GM19351 (cell line): ENCODE measurements around the gene MORC1.

Experiments used
- ATAC-seq: cut with Tn5 transposase; IDR thresholded peaks from one replicate; pipeline ENCODE4 v1.9.1; 2021; ENCODE audit warnings: mild to moderate bottlenecking, moderate library complexity; ENCODE audit not compliant: unreplicated experiment

The MORC1 gene

DNA sequence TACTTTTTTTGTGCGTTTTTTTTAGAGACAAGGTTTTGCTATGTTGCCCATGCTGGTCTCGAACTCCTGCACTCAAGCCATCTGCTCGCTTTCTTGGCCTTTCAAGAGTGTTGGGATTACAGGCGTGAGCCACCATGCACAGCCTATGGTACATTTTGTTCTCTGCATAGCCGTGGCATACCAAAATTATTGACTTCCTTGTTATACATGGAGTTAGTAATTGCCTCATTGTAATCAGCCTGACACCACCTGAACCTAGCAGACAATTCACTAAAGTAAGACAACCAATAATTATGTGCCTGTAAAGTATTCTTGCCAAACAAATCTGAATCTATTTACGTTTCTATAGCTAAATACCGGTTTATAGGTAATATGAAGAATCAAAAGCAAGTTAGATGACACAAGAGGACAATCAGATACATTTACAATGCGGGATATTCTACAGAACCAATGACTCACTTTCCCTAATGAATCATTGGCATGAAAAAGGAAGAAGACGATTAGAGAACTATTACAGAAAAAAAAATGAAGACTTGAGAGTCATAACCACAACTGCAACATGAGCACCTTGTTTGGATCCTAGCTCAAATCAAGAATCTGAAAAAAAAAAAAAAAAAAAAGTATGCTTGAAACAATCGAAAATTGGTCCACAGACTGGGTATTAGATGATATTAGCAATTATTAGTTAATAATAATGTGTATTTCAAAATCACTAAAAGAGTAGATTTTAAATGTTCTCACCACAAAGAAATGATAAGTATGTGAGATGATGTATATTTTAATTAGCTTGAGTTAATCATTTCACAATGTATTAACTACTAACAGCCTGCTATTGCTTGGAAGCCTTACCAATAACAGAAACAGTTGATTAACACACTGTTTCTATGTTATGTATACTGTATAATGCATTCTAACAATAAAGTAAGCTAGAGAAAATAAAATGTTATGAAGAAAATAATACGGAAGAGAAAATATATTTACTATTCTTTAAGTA, 171.3 kb downstream of the MORC1 start:
- no peak for ATAC-seq

DNA sequence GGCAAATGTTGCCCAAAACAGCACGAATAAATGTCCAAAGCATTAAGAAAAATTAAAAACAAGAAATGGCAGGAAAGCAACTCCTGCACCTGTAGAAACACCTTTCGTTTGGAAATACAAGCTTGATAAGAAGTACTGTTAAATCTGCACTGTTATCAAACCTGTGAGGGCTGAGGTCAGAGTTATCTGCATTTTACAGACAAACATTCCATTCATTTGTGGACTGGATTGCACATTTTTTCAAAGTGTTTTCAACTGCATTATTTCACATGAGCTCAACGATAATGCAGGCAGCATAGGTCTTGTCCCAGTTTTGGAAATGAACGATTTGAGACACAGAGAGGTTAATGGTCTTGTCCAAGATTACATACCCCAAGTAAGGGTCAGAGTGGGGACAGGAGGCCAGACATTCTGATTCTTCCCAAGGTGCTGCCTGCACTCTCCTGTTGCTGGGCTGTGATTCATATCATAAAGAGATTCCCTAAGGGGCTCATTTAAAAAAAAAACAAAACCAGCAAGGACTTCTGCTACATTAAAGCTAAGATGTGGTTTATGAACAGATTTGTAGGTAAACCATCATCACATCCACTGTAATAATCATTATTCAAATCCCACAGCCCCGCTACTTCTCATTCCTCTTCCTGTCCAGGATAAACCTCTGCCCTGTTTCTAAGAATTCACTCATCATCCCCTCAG, 177.2 kb downstream of the MORC1 start:
- ATAC-seq, result no peak

DNA sequence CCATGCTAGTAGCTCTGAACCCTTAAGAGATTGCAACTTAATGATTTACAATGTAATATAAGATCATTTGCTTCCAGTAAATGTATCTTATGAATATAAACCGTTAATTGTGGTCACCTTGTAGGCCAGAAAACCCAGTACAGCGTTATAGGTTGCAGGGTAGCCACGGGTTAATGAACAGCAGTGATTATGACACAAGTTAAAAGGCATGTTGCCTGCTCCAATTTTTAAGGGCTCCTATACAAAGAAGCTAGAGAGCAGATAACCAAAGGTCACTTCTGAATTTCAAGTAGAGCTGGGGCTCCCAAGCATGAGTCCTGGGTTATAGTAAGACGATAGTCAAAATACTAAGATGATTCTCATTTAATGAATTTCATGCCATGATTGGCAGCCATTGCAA, 177.8 kb downstream of the MORC1 start:
- ATAC-seq, result no peak

DNA sequence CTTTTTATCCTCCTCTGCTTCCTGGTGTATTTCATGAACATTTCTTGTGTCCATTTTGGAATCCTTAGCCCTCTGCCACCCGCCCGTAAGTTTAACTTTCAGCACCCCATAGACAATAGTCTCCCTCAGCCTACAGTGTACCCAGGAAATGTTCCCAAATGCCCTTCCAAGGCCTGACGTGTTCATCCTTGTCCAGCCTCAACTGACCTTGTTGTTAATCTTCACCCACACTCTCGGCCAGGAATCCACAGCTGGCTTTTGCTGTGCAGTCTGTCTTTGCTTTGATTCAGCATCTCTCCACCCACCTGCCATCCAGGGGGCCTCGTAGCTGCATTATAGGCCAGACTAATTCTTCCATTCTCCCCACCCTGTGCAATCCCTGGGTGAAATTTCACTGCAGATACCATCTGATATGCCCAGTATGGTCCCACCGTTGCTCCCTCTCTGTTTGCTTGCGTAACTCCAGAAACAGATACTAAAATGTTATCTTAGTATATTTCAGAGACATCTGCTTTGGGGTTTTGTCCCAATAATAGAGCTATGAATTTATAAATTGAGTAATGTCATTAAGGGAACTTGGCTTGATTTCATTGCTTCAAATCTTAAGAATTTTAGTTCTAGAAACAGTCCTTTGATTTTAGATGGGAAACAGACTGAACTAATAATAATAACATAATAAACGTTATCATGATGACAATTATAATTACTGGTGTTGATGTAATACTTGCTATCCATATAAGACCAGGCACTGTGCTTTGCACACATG, 180.8 kb downstream of the MORC1 start:
- no peak for ATAC-seq

DNA sequence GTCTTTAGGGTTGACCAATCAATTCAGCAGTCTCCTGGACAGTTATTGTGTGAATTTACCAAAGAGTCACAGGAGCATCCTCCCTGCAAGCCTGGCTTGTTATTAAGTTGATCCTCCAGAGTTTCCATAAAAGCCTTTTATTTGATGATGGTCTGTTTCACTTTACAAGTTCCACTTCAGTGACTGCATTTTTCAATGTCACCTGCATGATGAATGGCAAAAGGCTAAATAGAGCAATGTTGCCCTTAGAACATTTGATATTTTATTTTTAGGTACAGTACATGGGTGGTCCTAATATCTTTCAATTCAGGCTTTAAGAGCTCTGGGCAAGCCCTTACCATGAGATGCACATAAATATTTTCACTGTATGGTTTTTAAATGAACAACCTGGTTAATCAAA, 186.9 kb downstream of the MORC1 start:
- ATAC-seq, result no peak

DNA sequence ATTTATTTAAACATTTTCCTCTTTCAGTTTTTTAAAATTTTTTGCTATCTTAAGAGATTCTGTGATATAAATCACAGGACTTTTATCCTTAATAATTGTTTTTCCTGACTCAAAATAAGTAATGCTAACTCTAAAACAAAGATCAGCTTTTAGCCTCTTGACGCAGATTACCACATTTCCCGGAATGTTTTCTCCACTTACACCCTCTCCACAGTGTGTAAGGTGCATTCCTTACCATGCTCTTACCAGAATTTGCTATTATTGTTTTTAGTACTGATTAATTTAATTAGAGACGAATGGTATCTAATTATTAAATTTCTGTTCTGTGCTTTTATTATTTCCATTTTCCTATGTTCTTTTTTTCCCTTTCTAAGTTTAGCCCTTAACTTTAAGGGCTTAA, 199.1 kb downstream of the MORC1 start:
- no peak for ATAC-seq

DNA sequence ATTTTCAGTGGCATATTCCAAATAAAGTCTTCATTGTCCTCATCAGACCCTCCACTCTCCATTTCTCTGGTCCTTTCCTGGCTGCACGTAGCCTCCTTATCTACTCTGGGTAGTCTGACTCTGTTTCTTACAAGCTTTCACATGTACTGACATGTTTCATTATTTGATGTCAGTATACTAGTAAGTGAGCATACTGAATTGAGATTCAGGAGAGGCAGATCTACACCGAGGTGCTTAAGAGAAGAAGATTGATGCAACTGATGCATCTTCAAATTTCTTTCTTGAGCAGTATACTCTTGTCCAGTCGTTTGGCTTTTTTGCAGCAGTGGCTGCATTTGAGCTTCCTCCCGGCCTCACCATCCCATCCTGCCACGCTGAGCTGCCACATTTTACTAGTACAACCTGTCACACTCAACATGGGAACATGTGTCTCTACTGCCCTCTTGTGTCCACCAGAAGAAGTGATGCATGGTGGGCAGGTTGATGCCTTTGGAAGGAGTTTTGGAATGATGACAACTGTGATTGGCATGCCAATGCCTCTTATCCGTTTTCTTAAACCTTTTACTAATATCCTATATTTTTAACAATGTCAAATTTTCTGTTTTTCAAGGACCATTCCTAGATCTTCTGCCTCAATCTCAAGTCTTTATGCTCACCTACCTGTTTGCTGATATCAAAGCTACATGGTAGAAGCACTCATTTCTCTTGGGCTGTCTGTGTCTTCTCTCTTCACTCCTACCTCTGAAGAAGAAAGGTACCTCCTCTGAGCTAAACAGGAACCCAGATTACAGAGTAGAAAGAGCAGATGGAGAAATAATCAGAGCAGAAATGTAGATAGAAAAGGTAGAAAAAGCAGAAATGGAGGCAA, 202.9 kb downstream of the MORC1 start:
- peak; percentile 99 for ATAC-seq

DNA sequence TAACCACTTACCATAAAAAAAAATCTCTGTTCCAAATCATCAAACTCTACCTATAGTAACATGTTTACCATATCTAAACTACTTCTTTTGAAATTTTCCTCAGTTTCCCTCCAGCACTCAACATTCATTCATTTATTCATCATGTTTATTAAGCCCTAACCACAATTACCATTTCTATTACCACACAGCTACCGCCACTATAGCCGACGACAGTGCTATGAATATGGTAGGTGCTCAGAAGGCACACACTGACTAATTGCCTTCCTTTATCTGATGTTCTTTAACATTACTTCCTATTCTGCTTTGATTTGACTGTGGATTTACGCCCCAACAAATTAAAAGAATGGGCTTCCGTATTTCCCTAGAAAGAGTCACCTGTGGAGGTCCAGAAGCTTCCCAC, 208.1 kb downstream of the MORC1 start:
- no peak for ATAC-seq
